Stimulated activated CD8-positive, alpha-beta memory T cell treated with anti-CD3 and anti-CD28 coated beads, Interleukin-12 subunit alpha, Interleukin-12 subunit beta, amount 100 ng/mL, for 24 hours (primary cell): ENCODE results near the gene HS2ST1.
"Not testable (repeated sequence)": the region's sequence is repeated elsewhere in the genome, so short reads cannot be mapped to it uniquely, and the experiment has no call there.

Source experiments
- DNase-seq: peaks from one replicate; pipeline ENCODE4 v3.0.0-alpha.2; 2020; ENCODE audit errors: extremely low read depth

The HS2ST1 gene

GRCh38 chr1:86925742-86926141 lies 11.3 kb downstream of the HS2ST1 start:
- no peak for DNase-seq

GRCh38 chr1:86926883-86927282 lies 12.4 kb downstream of the HS2ST1 start:
- DNase-seq = no peak

- DNase-seq = no peak
Measured at GRCh38 chr1:86928819-86929218, 14.4 kb downstream of the HS2ST1 start.

GRCh38 chr1:86933051-86933450 lies 18.6 kb downstream of the HS2ST1 start:
- no peak for DNase-seq

GRCh38 chr1:86933562-86934377 lies 19.3 kb downstream of the HS2ST1 start:
- no peak for DNase-seq

GRCh38 chr1:86938450-86938849 lies 24.0 kb downstream of the HS2ST1 start:
- no peak for DNase-seq

- DNase-seq = no peak
Measured at GRCh38 chr1:86938855-86939254, 24.4 kb downstream of the HS2ST1 start.

GRCh38 chr1:86939406-86939805 lies 25.0 kb downstream of the HS2ST1 start:
- no peak for DNase-seq

GRCh38 chr1:86940599-86940998 lies 26.2 kb downstream of the HS2ST1 start:
- no peak for DNase-seq

- DNase-seq = no peak
Measured at GRCh38 chr1:86942042-86942441, 27.6 kb downstream of the HS2ST1 start.

- no peak for DNase-seq
Measured at GRCh38 chr1:86942743-86943142, 28.3 kb downstream of the HS2ST1 start.

GRCh38 chr1:86948212-86948611 lies 33.8 kb downstream of the HS2ST1 start:
- no peak for DNase-seq

- no peak for DNase-seq
Measured at GRCh38 chr1:86950712-86951419, 36.4 kb downstream of the HS2ST1 start.

GRCh38 chr1:86951430-86951829 lies 37.0 kb downstream of the HS2ST1 start:
- DNase-seq = no peak

GRCh38 chr1:86953167-86953566 lies 38.7 kb downstream of the HS2ST1 start:
- DNase-seq = no peak

- no peak for DNase-seq
Measured at GRCh38 chr1:86955678-86956077, 41.2 kb downstream of the HS2ST1 start.

- DNase-seq = no peak
Measured at GRCh38 chr1:86956221-86956620, 41.8 kb downstream of the HS2ST1 start.

GRCh38 chr1:86957221-86957620 lies 42.8 kb downstream of the HS2ST1 start:
- no peak for DNase-seq

- no peak for DNase-seq
Measured at GRCh38 chr1:86960548-86960947, 46.1 kb downstream of the HS2ST1 start.

- DNase-seq = not testable (repeated sequence)
Measured at GRCh38 chr1:86963841-86964240, 49.4 kb downstream of the HS2ST1 start.

- DNase-seq = no peak
Measured at GRCh38 chr1:86965012-86965826, 50.8 kb downstream of the HS2ST1 start.

GRCh38 chr1:86965827-86966182 lies 51.4 kb downstream of the HS2ST1 start:
- no peak for DNase-seq
